GM21381 (cell line): ENCODE results near the gene CDC42BPB.

ENCODE experiments used
- ATAC-seq: cut with Tn5 transposase; IDR thresholded peaks from one replicate; pipeline ENCODE4 v1.9.1; 2021; ENCODE audit warnings: mild to moderate bottlenecking, moderate library complexity; ENCODE audit not compliant: unreplicated experiment

Gene CDC42BPB

DNA sequence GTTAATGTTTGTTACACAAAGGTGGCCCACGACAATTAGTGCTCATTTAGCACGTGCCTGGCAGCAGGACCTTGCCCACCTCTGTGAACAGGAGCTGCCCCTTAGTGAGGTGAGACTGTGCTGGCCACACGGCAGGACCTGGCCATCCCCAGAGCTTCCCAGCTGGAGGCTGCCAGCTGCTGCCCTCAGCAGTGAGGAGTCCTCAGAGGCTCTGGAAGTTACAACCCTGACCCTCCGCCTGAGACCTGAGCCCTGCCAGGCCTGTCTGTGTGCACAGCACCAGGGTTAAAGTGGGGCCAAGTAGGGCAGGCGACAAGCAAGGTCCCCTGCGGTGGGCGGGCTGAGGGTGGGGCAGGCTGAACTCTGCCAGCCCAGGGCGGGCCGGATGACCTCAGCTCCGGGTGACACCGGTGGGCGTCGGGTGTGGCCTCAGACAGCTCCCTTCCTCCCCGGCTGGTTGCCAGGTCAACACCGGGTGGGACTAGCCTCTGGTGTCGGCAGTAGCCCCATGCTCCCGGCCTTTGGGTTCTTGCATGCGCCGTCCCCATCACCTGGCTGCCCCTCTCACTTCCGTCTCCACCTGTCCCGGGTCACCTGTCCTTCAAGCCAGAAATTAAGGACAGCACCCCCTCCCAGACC lies 17.5 kb upstream of the CDC42BPB start:
- no peak for ATAC-seq

DNA sequence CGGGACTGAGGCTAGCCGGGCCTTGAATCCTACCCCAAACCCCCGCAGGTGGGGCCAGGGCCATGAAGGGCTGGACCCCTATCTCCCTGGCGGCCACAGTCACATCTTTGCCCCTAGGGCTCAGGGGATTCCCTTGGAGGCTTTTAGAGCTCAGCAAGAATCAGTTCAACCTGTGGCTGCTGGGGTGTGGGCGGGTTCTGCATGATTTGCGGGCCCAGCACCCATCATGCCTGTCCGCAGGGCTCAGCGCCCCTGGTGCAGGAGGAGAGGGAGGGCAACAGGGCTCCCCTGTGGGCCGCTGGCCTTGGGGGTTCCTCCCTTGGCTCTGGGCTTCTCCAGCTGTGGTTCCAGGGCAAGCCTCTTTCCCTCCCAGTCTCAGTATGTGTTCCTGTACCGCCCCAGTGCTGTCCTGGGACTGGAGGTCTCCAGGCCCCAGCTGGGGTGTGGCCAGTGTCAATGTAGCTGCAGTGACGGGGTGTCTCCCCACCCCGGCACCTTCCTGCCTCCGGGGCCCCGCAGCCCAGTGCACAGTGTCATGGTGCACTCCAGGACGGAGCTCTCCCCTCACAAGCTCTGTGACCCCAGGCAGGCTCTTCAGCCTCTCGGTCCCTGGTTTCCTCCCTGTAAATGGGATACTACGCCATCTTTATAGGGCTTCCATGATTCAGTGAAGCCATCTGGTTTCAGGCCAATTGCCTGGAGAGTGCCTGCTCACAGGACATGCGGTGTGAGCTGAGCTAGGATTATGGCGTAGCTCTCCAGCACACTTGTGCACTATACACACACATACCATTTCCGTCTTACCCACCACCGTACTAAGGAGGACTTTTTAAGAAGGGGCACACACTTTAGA lies 16.8 kb upstream of the CDC42BPB start:
- ATAC-seq: no peak

DNA sequence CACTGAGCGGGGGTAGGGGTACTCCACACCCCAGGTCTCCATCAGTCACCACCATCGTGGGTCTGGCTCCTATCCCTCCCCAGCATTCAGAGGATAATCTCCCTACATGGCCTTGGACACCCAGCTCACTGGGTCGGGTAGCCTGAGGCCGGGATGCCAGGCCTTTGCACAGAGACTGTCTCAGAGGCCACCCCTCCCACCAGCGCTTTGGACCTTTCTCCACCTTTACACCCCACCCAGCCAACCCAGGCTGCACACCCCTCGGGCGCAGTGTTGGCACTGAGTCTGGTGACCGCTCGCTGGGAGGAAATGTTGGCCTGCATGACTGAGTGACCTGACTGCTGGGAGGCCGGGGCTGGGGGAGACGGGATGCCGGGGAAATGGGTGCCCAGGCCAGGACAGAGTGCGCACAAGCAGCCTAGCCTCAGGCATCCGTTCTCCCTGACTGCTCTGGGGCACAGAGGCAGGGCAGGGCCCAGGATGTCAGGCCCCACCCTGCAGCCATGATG lies 16.1 kb upstream of the CDC42BPB start:
- ATAC-seq: no peak

DNA sequence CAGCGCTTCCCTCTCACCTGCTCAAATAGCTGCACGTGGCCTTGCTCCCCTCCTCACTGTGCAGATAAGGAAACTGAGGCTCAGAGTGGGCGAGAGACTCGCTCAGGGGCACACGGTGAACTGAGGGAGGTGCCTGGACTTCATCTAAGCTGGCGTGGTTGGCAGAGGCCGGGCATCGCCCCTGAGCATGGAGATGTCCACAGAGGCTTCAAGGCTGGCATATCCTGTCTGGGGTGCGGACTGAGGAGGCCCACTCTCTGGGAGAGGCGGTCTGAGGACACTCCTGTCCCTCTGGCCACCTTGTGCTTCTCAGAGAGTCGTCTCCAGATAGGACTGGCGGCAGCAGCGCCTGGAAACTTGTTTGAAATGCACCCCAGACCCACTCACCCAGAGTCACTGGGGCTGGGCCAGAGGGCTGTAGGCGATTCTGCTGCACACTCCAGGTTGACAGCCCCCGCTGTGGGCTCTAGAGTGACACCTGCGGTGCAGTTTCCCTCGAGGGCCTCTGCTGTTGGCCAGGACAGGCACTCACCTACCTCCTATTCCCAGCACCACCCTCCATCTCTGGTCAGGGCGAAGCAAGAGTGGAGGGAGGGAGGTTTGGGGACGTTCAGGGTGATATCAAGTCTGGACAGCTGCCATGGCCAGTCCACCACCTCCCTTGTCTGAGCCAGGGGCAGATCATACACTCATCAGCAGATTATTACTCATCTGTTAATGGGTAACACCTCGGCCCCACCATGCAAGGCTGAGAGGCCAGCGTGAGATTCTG lies 15.4 kb upstream of the CDC42BPB start:
- ATAC-seq: no peak

DNA sequence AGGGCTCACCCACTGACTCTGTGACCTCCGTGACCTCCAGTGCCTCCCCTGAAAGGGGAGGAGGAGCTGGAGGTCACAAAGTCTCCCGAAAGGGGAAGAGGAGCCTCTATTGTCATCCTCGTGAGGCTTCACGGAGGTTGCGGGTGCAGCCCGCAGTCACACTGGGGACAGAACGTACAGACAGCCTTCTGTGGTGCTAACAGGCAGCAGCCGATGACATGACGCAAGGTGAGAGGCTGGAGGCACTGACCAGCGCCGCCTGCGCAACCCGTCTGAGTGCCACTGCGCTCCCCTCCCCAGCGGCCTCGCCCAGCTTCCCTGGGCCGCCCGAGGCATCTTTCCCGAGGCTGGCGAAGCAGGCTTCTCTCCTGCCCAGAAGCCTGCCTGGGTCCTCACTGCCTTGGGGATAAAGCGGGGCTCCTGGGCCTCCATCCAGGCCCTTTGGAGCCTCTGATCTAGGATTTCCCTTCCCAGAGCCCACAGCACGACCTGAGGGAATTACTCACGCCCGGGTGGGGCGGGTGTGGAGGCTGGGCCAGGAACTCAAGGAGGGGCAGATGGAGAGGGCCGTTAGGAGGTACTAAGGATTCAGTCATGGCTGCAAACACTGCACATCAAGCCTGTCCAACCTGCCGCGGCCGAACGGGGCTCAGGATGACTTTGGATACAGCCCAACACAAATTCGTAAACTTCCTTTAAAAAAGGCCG lies 14.3 kb upstream of the CDC42BPB start:
- ATAC-seq: no peak

DNA sequence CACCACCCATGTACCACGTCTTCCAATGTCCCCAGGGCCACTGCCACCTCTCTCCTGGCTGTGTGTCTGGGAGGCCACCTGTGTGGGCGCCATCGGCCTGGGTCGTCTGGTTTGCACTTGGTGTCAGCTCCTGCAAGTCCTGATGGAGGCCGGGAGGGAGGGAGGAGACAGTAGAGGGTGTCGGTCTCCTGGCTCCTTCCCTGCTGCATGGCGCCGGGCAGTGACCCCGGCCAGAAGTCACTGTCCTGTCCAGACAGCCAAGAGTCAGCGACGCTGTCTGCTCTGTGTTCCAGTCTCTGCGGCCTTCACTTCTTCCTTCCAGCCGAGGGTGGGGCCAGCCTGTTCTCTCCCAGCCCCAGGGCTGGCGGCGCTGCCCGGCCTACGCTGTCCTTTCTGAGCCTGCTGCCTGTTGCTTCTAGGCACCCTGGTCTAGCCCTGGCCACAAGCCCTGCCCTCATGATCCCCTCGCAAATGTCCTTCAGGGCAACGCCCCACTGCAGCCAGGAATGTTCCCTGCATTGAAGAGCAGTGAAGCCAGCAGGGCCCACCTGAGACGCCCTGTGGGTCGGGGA lies 13.7 kb upstream of the CDC42BPB start:
- no peak for ATAC-seq

DNA sequence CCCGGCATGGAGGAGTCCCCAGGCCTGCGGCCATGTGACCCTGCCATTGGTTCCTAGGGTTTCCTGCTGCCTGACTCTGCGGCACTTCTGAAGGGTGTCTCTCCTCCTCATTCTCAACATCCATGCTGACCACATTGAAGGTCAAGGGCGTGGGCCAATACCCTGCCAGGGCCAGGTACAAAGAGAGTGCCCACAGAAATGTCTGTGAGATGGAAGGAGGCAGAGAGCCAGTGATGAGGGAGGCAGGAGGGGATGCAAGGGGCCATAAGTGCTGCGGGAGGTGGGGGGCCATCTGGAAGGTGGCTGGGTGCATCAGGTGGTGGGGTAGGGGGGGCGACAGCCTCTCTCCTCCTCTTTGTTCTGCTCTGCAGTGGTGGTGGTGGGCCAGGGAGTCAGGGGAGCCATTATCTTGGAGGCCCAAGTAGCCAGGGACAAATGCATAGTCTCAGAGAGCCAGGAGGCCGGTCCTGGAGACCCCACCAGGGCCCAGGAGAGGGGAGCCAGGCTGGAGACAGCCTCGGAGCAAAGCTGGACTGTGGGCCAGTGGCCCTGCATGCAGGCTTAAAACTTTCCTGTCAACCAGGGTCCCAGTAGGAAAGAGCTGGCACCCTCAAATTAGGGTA lies 13.0 kb upstream of the CDC42BPB start:
- no peak for ATAC-seq

DNA sequence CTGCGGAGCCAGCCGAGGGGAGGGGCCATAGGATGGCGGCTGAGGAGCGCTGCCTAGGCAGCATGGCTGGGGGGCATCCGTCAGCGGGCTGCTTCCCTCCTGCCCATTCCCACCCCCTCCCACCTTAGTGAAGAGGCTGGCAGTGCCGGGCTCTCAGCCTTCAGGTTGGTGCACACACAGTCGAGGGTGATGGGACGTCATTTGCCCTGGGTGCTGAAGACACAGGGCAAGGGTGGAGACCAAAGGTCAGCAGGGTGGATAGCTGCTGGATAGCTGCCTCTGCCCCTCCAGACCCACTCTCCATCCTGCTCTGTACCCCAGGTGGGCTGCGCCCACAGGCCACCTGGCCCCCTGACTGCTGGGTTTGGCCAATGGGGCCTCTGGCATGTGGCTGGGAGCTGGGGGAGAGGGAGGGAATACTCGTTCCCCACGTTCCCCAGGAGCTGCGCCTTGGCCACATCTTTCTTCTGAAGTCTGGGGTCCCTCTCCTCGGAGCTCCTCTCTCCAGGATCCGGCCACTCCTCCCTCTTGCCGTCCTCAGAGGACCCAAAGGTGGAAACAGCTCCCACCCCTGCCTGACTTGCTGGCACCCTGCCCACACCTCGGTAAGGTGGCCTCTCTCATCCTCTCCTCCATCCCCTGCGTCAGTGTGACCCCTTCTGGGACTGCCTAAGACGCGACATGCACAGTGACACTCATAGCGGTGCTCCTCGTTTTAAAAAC lies 11.2 kb upstream of the CDC42BPB start:
- ATAC-seq: no peak

DNA sequence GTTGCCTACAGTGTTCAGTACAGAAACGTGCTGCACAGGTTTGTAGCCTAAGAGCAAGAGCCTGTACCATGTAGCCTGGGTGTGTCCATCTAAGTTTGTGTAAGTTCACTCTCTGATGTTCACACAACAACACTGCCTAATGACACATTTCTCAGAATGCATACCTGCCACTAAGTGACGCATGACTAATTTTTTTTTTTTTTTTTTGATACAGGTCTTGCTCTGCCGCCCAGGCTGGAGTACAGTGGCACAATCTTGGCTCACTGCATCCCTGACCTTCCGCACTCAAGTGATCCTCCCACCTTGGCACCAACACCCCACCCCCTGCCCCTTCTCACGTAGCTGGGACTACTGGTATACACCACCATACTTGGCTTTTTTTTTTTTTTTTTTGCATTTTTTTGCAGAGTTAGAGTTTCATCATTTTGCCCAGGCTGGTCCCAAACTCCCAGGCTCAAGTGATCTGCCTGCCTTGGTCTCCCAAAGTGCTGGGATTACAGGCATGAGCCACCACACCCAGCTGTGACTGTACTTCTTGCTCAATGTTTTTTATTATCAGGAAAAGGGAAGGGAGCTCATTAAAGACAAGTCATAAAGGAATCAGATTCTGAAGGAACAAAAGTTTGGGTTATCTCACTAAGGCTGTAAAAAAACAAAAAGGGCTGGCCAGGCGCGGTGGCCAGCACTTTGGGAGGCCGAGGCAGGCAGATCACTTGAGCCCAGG lies 10.0 kb upstream of the CDC42BPB start:
- no peak for ATAC-seq

DNA sequence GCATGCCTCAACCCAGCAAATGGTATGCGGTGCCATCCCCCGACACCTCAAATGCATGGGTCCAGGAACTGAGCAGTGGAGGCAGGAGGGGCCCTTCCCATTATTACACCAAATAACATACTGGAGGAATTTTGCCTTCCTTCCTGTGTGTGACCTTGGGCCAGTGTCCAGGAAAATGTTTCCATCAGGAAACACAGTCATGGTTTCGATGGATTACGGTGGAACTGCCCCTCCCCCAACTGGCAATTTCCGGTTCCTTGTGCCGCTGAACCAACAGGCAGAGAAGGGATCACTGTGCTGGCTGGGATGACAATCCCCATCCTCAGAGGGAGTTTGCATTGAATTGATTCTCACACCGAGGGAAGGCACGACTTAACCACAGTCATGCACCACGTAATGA lies 9.1 kb upstream of the CDC42BPB start:
- ATAC-seq: no peak

DNA sequence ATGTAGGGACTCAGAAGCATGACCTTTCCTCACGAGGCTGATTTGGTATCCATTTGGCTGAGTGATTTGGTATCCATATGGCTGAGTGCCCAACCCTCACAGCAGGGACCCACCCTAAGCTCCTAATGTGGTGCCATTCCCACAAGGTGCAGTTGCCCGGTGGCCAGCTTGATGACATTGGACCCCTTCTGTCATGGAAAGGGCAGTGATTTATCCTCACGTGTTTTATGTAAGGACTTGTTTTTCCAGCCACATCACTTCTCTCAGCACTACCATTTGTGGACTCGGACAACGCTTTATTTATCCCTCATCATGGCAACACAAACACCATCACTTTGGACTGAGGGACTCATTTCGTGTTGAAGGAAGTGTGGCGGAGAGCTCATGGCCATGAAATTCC lies 8.5 kb upstream of the CDC42BPB start:
- ATAC-seq: no peak

DNA sequence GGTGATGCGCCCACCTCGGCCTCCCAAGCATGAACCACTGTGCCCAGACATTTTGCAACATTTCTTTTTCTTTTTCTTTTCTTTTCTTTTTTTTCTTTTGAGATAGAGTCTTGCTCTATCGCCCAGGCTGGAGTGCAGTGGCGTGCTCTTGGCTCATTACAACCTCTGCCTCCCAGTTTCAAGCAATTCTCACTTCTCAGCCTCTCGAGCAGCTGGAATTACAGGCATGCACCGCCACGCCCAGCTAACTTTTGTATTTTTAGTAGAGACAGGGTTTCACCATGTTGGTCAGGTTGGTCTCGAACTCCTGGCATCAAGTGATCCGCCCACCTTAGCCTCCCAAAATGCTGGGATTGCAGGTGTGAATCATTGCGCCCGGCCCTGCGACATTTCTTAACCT lies 7.6 kb upstream of the CDC42BPB start:
- ATAC-seq: no peak

DNA sequence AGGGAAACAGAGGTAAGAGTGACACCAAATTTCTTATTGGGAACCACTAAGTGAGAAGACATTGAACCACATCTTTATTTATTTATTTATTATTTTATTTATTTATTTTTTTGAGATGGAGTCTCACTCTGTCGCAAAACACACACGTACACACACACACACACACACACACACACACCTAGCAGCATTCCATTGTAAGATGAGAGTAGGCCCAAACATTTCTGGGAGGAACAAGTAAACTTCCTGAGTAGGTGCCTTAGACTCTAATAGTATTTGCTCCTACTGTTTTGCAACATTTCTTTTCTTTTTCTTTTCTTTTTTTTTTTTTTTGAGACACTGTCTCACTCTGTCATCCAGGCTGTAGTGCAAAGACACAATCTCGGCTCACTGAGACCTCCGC lies 7.1 kb upstream of the CDC42BPB start:
- no peak for ATAC-seq

DNA sequence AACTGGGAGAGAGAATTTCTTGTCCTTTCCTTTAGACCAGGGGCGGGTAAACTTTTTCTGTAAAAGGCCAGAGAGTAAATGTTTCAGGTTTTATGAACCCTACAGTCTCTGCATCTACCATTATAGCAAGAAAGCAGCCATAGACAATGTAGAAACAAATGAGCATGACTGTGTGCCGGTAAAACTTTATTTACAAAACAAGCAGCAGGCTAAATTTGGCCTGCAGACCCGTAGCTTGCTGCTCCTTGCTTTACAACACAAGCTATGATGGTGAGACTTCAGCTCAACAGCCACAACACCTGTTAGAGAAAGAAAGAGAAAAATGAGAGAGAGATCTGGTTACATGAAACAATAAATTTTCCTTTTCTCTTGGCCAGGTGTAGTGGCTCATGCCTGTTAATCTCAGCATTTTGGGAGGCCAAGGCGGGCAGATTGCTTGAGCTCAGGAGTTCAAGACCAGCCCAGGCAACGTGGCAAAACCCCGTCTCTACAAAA lies 4.2 kb upstream of the CDC42BPB start:
- ATAC-seq: no peak

DNA sequence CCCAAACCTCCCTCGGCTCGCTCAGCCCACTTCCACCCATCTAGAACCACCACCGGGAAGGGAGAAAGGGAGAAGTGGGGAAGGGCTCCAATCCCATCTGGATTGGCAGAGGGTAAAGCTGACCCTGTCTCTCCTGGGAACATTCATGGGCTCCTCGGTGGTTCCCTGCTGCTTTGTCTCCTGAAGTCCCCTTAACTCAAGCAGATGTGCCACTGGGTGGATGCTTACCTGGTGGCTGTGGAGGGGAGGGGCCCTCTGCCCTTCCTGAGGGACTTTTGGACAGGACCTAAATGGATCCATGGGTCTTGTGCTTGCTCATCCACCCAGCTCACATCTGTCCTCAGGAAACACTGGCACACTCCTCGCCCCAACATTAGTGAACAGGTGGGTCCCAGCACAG lies 2.2 kb upstream of the CDC42BPB start:
- ATAC-seq: no peak

DNA sequence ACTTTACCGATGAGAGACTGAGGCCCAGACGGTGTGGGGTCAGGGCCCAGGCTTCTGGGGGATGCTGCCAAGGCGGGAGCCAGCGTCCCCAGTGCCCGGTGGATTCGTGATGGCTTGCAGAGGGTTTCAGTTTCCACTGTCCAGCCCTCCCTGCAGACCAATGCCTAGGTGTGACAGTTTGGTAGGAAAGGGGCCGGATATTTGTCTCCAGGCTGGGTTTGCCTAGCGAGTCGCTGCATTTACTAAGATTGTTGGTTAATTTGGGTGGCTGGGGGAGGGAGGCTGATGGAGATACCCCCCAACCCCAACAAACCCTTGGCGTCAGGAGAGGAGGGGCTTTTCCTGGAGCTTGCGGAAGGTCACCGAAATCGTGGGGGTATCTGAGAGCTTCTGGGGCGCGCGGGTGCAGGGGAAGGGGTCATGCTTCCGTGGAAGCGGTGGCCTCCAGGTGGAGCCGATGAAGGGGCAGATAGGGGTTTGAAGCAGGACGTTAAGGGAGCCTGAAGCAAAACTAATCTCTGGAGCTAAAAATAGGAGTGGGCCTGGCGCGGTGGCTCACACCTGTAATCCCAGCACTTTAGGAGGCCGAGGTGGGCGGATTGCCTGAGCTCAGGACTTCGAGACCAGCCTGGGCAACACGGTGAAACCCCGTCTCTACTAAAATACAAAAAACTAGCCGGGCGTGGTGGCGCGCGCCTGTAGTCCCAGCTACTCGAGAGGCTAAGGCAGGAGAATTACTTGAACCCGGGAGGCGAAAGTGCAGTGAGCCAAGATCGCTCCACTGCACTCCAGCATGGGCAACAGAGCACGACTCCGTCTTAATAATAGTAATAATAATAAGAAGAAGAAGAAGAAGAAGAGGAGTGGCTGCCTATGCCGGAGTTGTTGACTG lies 1.1 kb upstream of the CDC42BPB start:
- ATAC-seq: peak; percentile 2

DNA sequence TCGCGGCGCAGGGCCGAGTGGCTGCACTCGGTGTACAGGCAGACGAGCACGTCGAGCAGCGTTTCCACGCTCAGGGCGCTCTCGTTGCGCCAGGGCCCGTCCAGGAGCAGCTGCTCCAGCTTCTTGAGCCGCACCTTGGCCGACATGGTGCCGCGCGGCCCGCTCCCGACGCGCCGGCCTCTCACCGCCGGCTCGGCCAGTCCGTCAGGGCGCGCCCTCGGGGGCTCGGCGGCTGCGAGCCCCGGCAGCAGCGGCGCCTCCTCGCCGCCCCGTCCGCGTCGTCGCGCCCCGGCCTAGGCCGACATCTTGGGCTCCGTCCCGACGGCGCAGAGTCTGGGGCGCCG lies 349 bp downstream of the CDC42BPB start:
- ATAC-seq: no peak
